HEK293T (cell line): Measurements from ENCODE around the gene TNIP1.

Source experiments
- CTCF ChIA-PET: fragments of 350-600 bp; formaldehyde crosslinking; extraction: SDS; loops from one replicate; lab custom pipeline; 2021; ENCODE audit warnings: antibody characterized with exemption, inconsistent platforms; lab: Yijun Ruan, JAX
- POLR2A ChIA-PET: fragments of 350-600 bp; formaldehyde crosslinking; extraction: SDS; loops from one replicate; lab custom pipeline; 2020; ENCODE audit warnings: antibody characterized with exemption, inconsistent platforms; lab: Yijun Ruan, JAX
- DNase-seq: peaks from one replicate; pipeline ENCODE4 v3.0.0; 2012; ENCODE audit warnings: mixed read lengths; ENCODE audit errors: extremely low spot score
- ARNT ChIP-seq: fragments of 450-650 bp; IDR thresholded peaks from 2 replicates; pipeline ENCODE4 v1.6.1; 2017; ENCODE audit warnings: mild to moderate bottlenecking
- BHLHE40 ChIP-seq: fragments of 450-650 bp; IDR thresholded peaks from 2 replicates; pipeline ENCODE4 v1.6.1; 2016; ENCODE audit warnings: mild to moderate bottlenecking, moderate library complexity, borderline replicate concordance
- CTBP1 ChIP-seq: fragments of 450-650 bp; IDR thresholded peaks from 2 replicates; pipeline ENCODE4 v1.6.1; 2016; ENCODE audit warnings: borderline replicate concordance
- ELF4 ChIP-seq: fragments of 450-650 bp; IDR thresholded peaks from 2 replicates; pipeline ENCODE4 v1.6.1; 2017; ENCODE audit warnings: antibody characterized with exemption
- FOXA1 ChIP-seq: fragments of 450-650 bp; IDR thresholded peaks from 2 replicates; pipeline ENCODE4 v1.6.1; 2016; ENCODE audit warnings: mild to moderate bottlenecking
- FOXK2 ChIP-seq: fragments of 450-650 bp; IDR thresholded peaks from 2 replicates; pipeline ENCODE4 v1.6.1; 2016; ENCODE audit warnings: mild to moderate bottlenecking
- FOXM1 ChIP-seq: fragments of 450-650 bp; IDR thresholded peaks from 2 replicates; pipeline ENCODE4 v1.6.1; 2017; ENCODE audit warnings: mild to moderate bottlenecking, borderline replicate concordance
- HDGF ChIP-seq: fragments of 450-650 bp; IDR thresholded peaks from 2 replicates; pipeline ENCODE4 v1.6.1; 2017; ENCODE audit warnings: antibody characterized with exemption, borderline replicate concordance
- L3MBTL2 ChIP-seq: fragments of 450-650 bp; conservative IDR thresholded peaks from 2 replicates; pipeline ENCODE4 v1.6.1; 2016; ENCODE audit warnings: mild to moderate bottlenecking
- LEF1 ChIP-seq: fragments of 450-650 bp; IDR thresholded peaks from 2 replicates; pipeline ENCODE4 v1.6.1; 2017; ENCODE audit warnings: mild to moderate bottlenecking, borderline replicate concordance
- NFRKB ChIP-seq: fragments of 450-650 bp; IDR thresholded peaks from 2 replicates; pipeline ENCODE4 v1.6.1; 2016; ENCODE audit warnings: mild to moderate bottlenecking, moderate library complexity
- SP1 ChIP-seq: fragments of 450-650 bp; IDR thresholded peaks from 2 replicates; pipeline ENCODE4 v1.6.1; 2017
- SUZ12 ChIP-seq: fragments of 450-650 bp; IDR thresholded peaks from 2 replicates; pipeline ENCODE4 v1.6.1; 2016; ENCODE audit warnings: mild to moderate bottlenecking
- TARDBP ChIP-seq: fragments of 450-650 bp; IDR thresholded peaks from 2 replicates; pipeline ENCODE4 v1.6.1; 2016
- ZNF384 ChIP-seq: fragments of 450-650 bp; IDR thresholded peaks from 2 replicates; pipeline ENCODE4 v1.6.1; 2016
- TF ChIP-seq, protein P1 (sequence below): fragments of 450-650 bp; IDR thresholded peaks from 2 replicates; pipeline ENCODE4 v1.6.1; 2016

The TNIP1 gene

DNA sequence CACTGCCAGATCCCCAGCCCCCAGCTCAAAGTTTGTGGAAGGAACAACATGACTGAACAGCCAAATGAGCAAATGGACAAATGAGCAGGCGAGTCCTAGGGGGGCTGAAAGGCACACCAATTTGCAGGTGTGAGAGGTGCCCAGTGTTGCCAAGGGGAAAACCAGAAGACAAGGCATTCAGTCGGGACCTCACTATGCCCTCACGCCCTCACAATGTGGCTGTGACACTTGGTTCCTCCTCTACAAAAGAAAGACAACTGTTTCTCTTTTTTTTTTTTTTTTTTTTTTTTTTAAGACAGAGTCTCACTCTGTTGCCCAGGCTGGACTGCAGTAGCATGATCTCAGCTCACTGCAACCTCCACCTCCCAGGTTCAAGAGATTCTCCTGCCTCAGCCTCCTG lies 28.0 kb downstream of the TNIP1 start:
- ChIA-PET POLR2A (no interaction called here), CTCF (interaction anchor here (0.7 to 2.7 kb wide), 7 partner anchors 18 to 112 kb away, joined by 3 to 99 read pairs (median 5); partner anchors contain the start of gene TNIP1)
- TF ChIP-seq ZNF384 (no peak), LEF1 (no peak), SP1 (no peak), FOXA1 (no peak), ELF4 (no peak), SUZ12 (no peak)
- TF ChIP-seq, protein P1, sequence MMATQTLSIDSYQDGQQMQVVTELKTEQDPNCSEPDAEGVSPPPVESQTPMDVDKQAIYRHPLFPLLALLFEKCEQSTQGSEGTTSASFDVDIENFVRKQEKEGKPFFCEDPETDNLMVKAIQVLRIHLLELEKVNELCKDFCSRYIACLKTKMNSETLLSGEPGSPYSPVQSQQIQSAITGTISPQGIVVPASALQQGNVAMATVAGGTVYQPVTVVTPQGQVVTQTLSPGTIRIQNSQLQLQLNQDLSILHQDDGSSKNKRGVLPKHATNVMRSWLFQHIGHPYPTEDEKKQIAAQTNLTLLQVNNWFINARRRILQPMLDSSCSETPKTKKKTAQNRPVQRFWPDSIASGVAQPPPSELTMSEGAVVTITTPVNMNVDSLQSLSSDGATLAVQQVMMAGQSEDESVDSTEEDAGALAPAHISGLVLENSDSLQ, result no peak
- DNase-seq, result no peak

DNA sequence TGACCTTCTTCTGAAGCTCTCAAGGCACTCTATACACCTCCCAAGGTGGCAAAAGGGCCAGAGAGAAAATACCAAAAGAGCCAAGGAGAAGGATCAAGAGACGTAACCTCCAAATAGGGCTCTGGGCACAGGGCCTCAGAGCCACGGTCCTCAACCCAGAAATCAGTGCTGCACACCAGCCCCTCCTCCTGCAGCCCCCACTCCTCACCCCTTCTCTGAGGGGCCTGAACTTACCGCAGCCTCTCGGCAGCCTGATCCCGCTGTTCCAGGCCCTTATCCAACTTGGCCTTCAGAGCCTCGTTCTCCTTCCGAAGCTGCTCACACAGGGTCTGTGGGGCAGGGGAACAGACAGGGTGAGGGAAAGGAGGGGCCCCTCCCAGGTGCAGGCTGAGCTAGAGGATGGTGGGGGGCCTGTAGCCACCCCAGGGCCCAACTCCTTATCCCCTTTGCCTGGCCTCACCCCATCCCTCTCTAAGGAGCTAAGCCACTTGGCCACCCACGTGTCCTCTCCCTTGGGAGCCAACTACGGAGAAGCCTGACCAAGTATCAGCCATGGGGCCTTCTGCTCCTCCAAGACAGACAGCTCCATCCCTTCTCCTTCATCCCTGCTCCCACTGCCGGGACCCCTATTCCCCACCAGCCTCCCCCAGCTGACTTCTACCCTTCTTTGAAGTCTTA lies 28.8 kb downstream of the TNIP1 start:
- CTCF ChIA-PET, result interaction anchor here (0.6 to 2.7 kb wide), 19 partner anchors 10 to 177 kb away, joined by 3 to 99 read pairs (median 5); partner anchors contain the start of genes ANXA6 and TNIP1
- POLR2A ChIA-PET, result interaction anchor here (0.8 to 1.2 kb wide), 2 partner anchors 65 to 106 kb away, joined by 3 to 4 read pairs; partner anchors contain the start of gene ANXA6
- DNase-seq, result no peak
- TF ChIP-seq ZNF384, result no peak
- TF ChIP-seq ELF4, result no peak
- TF ChIP-seq L3MBTL2, result no peak

DNA sequence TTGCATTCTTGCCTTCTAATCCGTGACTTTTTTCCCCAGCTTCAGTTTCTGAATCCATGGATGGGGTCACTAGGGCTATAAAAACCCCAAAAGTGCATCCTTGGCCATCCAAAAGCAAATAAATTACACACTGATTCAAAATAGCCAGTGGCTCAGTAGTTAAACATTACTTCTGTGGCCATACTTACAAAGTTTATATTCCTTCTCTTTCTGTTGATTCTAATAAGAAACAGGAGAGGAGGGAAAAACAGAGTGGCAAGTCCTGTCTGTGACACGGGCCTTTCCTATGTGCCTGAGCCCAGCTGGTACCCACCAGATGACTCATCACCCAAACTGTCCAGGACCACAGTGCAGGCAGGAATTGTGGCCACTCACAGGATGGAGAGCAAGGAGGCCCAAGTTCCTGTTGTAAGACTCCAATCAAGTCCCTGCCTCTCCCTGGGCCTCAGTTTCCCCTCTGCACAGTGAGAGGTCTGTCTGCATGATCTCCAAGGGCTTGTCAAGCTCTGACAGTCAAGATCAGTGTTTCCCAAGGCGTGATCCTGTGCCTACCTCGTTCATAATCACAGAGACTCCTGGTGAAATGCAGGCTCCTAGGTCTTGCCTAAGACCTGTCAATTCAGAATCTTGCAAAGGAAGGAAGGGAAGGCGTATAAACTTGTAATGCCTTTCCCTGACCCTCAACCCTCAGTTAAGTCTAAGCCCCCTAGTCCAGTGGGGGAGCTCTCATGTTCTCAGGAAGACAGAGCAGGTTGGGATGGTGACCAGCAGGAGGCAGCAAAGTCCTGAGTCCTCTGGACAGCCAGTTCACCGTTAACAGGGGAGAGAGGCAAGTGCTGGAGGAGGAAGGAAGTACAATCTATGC lies 29.5 kb downstream of the TNIP1 start:
- peak; percentile 81 for DNase-seq
- ChIA-PET POLR2A (interaction anchor here (0.8 to 1.2 kb wide), 2 partner anchors 66 to 106 kb away, joined by 3 to 4 read pairs; partner anchors contain the start of gene ANXA6), CTCF (interaction anchor here (0.5 to 2.7 kb wide), 22 partner anchors 10 to 178 kb away, joined by 3 to 99 read pairs (median 5); partner anchors contain the start of genes ANXA6, CCDC69 and TNIP1)
- no peak for TF ChIP-seq ELF4
- TF ChIP-seq HDGF, result no peak
- no peak for TF ChIP-seq L3MBTL2
- TF ChIP-seq LEF1, result no peak
- TF ChIP-seq FOXK2, result no peak
- no peak for TF ChIP-seq BHLHE40
- no peak for TF ChIP-seq SP1
- TF ChIP-seq CTBP1, result no peak
- no peak for TF ChIP-seq FOXM1
- TF ChIP-seq NFRKB, result no peak
- no peak for TF ChIP-seq FOXA1
- TF ChIP-seq TARDBP, result no peak
- no peak for TF ChIP-seq ZNF384
- TF ChIP-seq, protein P1, result no peak
- TF ChIP-seq SUZ12, result no peak

DNA sequence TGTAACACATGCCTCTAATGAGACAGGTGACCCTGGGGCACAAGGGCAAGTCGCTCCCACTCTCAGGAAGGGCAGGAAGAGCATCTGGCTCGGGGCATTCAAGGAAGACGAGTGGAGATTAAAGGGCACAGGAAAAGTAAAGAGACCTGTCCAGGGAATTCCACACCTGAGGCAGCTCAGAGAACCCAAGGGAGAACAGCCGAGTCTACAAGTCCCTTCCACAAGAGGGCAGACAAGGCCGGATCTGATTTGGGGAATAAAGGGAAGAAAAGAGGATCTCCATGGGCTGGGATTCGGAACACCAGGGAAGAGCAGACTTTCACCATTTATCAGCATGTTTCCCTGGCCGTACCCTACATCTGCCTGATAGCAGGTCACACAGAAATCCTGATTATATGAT lies 32.3 kb downstream of the TNIP1 start:
- CTCF ChIA-PET, result interaction anchor here (0.6 to 3.6 kb wide), 14 partner anchors 9 to 686 kb away, joined by 3 to 37 read pairs (median 3); no protein-coding TSS in a partner anchor
- no peak for DNase-seq
- TF ChIP-seq CTBP1 (no peak), L3MBTL2 (no peak), FOXM1 (no peak)
- POLR2A ChIA-PET, result no interaction called here

DNA sequence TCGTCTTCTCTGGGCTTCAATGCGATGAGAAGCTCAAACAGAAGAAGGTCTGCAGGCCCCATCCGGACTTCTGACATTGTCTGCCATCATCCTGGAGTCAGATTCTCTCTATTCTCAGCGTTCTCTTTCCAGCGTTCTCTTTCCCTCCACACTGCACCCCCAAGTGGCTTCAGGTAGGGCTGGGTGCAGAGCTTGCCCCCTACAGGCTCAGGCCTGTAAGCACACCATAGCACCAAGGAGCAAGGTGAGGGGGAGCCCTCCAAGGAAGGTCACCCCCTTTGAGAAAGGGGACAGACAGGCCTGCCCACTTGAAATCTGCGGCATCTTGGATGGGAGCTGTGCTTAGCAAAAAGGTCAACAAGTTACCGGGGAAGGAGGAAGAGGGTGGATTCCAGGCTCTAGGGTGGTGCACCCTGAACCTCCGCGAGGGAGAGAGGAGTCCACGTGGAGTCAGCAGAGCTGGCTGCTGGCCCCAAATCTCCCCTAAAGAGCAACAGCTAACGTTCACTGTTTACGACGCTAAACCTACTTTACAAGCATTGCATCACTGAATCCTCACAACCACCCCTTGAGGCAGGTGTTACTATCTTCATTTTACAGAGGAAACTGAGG lies 32.9 kb downstream of the TNIP1 start:
- ChIA-PET POLR2A (no interaction called here), CTCF (interaction anchor here (0.6 to 3.6 kb wide), 14 partner anchors 9 to 687 kb away, joined by 3 to 37 read pairs (median 4); no protein-coding TSS in a partner anchor)
- DNase-seq, result peak; percentile 48
- TF ChIP-seq NFRKB, result no peak
- TF ChIP-seq FOXA1, result no peak

DNA sequence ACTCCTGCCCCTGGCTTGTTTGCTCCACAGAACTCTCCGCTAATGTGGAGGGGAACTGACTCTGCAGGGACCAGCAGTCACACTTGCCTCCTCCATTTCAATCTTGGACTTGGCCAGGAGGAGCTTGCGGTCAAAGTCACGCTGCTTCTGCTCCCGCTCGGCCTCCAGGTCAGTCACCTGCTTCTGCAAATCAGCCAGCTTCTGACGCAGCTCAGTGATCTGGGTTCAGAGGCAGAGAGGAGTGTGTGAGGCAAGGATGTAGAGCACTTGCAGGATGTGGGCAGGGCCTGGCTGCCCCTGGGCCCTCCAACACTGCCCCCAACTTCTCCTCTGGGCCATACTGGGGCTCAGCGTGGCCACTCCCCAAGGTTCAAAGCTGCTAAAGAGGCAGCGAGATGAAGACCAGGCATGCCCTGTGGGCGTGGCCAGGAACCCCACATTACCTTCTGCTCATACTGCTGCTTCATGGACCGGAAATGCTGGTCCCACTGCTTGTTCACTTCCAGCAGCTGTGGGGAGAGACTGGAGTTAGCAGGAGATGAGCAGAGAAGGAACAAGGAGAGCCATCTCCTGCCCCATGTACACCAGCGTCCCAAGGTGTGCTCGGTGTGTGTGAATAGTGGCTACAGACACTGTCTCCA lies 38.3 kb downstream of the TNIP1 start:
- ChIA-PET CTCF (interaction anchor here (2.8 kb wide), 1 partner anchor 9 kb away, joined by 16 read pairs; no protein-coding TSS in a partner anchor), POLR2A (no interaction called here)
- TF ChIP-seq FOXA1, result no peak
- no peak for TF ChIP-seq FOXM1
- no peak for TF ChIP-seq ARNT
- no peak for TF ChIP-seq HDGF
- no peak for TF ChIP-seq ZNF384
- no peak for DNase-seq
